Activated CD4-positive, alpha-beta T cell treated with anti-CD3 and anti-CD28 coated beads, Interleukin-2, Interleukin-4, amounts not matched to agents 100 ng/mL and 50 ng/mL, durations not matched to agents 16 hours and 8 hours (primary cell): ENCODE results near the gene EPS8L2.
A peak's percentile ranks its signal among the peaks of the same experiment; 100 is the strongest.
"Not testable (repeated sequence)": the region's sequence is repeated elsewhere in the genome, so short reads cannot be mapped to it uniquely, and the experiment has no call there.

ENCODE experiments used
- DNase-seq: peaks from one replicate; pipeline ENCODE4 v3.0.0-alpha.2; 2020; ENCODE audit warnings: low spot score

EPS8L2 gene

DNA sequence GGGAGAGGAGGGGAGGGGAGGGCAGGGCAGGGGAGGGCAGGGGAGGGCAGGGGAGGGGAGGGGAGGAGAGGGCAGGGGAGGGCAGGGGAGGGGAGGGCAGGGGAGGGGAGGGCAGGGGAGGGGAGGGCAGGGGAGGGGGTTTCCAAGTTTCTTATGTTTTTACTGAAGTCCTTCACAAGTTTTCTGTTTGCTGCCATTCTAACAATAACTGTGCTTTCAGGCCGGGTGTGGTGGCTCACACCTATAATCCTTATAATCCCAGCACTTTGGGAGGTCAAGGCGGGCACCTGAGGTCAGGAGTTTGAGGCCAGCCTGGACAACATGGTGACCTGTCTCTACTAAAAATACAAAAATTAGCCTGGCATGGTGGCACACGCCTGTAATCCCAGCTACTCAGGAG is 15.8 kb upstream of the EPS8L2 start:
- not testable (repeated sequence) for DNase-seq

DNA sequence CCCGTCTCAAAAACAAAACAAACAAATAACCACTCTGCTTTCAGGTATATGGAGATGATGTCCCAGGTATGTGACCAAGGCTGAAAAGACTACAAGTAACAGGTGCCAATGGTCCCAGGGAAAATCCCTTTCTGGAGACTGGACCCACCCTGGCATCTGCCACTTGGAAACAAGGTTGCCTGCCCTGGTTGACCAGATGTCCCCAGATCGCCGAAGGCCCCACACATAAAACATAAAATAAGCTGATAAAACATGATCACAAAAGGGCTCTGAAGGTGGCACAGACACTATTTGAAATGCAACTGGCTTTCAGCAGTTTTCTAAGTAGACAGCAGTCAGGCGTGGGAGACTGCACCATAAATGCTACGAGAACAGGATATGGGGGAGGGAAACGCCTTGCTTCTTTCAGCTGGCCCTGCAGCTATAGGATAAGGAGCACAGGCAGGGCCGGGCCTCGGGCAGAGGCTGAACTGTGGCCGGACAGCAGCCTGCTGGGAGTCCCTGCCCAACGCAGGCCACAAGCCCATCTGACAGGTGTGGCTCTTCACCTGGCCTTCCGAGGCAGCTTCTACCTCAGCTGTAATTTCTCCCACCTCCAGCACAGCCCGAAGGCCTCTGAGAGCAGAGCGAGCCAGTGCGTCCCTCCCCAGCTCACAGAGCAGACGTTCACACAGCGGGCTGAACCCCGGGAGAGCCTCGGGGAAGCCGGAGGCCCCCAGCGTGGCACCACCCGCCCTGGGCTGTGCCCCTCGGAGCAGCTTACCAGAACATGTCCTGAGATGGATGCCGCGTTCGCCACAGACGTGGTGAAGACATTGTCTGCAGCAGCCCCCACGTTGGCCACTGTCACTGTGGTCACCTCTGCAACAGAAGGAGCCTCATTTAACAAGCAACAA is 15.0 kb upstream of the EPS8L2 start:
- no peak for DNase-seq

DNA sequence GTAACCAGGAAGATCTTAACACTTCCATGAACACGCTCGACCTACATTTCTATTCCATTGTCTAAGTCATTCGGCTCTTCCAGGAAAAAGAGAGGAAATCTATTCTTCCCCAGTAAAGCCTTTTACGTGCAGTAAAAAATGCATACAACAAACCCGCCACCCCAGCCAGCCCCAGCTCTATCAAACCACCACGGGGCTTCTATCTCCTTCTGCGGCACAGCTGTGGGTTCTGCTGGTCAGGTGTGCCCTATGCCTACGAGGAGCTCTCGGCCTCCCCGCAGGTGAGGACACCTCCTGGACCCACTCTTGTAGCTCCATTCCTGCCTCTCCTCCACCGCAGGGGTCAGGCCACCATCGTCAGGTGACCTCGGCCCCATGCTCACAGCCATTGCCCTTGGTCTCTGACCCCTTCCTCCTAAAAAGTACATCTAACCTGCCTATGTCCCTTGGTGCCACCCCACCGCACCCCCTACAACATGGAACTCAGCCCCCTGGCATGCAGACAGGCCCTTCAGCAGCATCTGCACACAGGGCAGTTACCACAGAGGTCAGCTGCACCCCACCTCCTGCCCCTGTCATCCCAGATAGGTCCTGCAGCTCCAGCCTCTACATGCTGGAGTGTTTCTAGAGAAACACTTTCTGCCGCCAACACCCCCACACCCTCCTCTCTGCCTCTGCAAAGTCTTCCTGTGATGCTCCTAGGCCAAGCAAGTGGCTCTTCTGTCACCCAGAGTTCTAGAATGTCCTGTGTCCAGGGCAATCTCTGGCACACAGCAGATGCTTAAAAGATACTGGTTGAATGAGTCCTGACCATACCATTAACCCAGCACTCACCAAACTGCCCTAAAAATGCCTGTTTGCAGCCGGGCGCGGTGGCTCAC is 14.1 kb upstream of the EPS8L2 start:
- no peak for DNase-seq

DNA sequence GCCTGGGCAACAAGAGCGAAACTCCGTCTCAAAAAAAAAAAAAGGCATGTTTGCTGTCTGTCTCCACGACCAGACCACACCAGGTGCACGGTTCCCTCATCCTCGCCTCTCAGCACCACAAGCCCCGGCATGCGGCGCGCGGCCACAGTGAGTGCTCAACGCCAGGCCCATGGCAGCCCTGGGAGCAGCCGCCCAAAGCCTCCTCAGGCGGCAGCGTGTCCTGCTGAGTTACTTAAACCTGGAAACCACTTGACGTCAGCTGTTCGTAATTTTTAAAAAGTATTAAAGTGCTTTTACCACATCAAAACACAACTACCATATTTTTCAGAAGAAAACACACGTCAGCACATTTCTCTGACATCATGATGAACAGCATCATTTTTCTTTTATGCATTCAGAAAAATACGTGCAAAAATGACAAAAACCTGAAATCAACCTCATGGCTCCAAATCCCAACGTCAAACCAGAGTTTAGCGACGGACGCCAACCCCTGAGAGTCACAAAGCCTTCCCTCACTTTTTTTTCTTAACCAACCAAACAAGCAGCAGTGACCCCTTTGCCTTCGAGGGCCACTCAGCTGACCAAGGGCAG is 13.1 kb upstream of the EPS8L2 start:
- DNase-seq, result no peak

DNA sequence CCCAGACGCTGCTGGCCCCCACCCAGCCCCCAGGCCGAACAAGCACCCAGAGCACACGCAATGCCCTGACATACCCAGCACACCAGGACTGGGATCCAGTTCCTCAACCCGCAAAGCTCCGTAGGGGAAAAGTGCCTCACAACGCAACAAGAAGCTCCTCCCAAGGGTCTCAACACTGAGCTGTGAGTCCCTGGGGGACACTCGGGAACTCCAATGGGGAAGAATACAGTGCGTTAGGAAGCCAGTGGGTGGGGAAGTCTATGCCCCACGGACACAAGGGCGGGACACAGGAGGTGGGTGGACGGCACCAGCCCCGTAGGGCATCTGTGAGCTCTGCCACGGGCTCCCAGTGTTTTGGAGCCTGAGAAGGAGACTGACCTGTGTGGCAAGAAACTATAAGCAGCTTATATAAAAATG is 12.6 kb upstream of the EPS8L2 start:
- DNase-seq, result no peak

DNA sequence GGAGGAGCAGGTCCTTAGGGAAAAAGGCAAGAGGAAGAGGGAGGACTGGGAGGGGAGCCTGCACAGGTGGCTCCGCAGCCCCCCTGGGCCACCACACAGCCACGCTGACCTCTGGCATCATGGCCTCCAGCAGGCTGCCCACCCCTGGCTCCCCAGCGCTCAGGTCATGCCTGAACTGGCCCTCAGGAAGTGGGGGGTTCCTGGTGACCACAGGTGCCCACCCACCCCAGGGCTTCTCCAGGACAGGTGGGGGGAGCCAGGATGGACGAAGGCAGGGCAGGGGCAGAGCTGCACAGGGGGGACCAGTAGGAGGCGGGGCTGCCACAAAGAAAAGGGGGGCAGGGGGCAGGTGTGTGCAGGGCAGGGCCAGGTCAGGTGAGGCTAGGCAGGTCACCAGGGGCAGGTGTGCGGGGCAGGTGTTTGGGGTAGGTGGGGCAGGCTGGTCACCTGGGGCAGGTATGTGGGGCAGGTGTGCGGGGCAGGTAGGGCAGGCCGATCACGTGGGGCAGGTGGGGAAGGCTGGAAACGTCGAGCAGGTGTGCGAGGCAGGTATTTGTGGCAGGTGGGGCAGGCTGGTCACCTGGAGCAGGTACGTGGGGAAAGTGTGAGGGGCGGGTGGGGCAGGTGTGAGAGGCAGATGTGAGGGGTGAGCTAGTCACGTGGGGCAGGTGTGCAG is 12.0 kb upstream of the EPS8L2 start:
- DNase-seq, result no peak

DNA sequence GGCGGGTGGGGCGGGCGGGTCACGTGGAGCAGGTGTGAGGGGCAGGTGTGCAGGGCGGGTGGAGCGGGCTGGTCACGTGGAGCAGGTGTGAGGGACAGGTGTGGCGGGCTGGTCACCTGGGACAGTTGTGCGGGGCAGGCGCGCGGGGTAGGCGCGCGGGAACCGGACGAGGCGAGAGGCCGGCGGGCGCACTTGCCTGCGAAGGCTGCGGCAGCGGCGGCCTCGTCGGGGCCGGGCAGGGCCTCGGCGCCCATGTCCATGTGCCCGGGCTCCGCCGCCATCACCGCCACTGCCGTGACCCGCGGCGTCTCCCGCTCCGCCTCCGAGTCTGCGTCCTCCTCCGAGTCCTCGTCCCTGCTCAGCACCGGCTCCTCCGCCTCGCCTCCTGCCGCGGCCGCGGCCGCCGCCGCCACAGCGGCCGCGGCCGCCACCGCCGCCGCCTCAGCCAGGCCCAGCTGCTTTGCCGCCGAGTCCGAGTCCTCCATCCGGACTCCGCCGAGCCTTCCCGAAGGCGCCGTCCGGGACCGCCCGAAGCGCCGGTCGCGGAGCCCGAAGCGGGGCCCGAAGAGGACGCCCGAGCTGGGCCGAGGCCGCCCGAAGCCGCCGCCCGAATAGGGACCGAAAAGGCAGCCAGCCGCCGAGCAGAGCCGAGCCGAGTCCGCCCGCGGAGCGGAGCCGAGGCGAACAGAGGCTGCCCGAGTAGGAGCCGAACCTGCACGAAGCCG is 11.3 kb upstream of the EPS8L2 start, which contains the start of gene DEAF1:
TSS of gene DEAF1 (minus strand) at position 660 of the 725 bp plus-strand sequence. CDS start at position 485, 175 bp downstream.
- peak; percentile 100 for DNase-seq

DNA sequence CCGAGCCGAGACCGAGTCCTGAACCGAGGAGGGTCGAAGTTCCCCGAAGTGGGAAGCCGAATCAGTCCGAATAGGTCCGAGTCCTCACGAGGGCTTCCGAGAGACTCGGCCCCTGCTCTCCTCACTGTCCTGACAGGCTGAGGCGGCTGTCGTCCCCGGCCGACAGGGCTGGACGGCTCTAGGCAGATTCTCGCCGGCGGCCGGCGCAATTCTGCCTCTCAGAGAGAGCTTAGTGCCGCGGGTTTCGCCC is 10.8 kb upstream of the EPS8L2 start:
- no peak for DNase-seq

DNA sequence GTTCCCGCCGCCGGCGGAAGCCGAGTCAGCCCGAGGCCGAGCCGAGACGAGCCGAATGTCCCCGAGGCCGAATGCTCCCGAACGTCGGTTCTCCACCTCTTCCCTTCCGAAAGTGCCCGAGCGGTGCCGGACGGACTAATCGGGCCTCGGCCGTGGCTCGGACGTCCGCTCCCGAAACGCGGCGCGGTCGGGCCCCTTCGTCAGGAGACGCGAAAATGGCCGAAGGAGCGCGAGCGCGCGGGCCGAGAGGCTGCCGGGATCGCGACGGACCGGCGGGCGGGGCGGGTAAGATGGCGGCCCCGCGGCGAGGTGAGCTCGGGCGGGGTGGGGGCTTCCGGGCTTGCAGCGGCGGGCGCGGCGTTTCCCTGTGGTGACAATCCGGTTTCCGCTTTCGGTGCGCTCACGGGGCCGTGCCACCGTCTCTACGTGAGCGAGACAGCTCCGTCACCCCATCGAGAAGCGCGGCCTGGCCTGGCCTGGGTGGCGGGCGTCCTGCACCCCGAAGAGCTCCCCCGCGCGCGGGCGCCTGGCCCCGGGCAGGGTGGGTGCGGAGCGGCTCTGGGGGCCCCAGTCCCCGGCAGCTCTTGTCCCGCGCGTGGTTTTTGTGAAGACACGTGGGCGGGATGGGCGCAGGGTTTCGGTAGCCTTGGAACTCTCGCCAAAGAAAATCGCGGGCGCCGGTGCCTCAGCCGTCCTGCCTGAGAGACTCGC is 10.3 kb upstream of the EPS8L2 start, which contains the start of gene TMEM80:
TSS of gene TMEM80 (plus strand) at position 279 of the 711 bp plus-strand sequence. CDS start at position 291, 12 bp downstream.
- DNase-seq, result peak; percentile 99

DNA sequence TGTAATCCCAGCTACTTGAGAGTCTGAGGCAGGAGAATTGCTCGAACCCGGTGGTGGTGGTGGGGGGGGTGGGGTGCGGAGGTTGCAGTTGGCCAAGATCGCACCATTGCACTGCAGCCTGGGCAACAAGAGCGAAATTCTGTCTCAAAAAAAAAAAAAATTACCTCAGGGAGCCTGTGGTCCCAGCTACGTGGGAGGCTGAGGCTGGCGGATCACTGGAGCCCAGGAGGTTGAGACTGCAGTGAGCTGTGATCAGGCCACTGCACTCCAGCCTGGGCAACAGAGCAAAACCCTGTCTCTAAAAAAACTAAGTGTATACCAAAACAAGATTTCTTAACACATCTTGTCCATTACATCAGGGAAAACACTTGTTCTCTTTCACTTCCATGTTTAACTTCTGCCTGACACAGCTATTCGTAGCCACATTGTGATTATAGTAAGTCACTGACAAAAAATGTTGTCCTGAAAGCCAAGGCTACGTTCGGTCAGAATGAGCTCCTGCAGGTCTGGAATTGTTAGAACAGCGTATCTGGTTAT is 9.0 kb upstream of the EPS8L2 start:
- DNase-seq, result no peak

DNA sequence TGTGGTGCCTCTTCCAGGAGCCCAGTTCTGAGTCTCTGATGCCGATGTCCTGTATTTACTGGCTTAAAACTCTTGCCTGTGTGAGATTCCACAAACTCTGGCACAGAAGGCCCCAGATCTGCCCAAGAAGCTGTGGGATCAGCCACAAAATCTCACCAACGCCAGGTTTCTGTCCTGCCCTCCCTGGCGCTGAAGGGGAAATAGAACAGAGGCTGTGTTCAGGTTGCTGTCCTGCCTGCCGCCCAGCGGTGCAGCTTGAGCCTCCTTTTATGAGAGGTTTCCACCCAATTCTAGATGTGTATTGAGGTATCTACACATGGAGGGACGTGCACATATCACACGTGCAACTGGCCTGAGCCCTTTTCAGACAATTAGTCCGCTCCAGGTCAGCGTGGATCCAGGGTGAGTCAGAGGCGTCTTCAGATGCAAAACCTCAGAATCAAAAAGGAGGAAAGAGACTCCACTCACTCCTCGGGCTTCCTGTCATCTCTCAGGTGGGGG is 8.2 kb upstream of the EPS8L2 start:
- DNase-seq, result no peak

DNA sequence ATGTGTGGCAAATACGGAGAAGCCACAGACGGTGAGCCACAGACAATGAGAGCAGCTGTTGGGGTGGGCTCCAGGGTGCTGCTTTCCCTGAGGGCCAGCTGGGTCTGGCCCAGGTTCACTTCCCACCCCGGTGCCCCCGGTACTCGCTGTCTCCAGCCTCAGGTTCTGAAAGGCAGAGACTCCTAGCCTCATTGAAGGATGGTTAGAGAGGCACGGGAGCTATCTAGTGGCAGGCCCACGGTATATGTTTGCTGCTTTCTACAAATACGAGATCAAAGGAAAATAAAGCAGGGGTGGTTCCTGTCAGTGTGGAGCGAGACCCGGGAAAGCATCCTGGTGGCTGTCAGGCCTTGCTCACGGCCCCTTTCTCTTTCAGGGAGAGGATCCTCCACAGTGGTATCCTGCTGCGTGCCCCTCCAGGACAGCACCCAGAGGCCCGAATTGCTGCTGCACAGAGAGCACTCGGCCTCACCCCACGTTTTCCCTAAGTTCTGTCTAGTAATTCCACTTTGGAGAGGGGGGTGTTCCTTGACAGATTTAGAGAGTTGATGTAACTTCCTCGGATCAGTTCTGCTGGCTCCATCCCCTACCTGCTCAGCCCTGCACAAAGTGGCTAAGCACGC is 7.4 kb upstream of the EPS8L2 start:
- DNase-seq, result no peak

DNA sequence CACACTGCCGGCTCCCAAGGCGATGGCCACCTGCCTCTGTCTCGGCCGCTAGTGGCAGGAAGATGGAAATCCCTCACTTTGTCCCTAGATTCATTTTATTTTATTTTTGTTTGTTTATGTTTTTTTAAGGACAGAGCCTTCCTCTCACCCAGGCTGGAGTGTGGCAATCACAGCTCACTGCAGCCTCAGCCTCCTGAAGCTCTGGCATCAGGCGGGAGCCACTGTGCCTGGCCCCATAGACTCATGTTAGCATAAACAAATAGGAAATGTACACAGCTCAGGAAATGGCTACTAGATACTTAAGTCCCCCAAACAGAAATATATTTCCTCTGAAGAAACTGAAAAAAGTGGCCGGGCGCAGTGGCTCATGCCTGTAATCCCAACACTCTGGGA is 6.9 kb upstream of the EPS8L2 start:
- DNase-seq, result no peak

DNA sequence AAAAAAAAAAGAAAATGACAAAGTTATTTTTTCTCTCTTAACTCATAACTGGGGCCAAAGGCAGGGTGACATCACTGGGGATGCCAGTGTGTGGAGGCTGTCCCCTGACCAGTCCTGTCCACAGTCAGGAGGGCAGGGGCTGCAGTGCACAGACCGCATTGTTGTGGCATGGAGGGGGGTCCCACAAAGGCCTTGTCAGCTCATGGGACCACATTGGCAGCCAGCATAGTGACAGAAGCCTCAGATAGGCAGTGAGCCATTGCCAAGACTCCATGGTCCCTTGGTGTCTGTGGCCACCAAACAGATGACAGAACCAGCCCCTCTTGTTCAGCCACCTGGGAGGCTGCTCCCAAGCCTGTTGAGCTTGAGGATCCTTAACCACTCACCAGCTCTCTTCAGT is 6.3 kb upstream of the EPS8L2 start:
- no peak for DNase-seq

DNA sequence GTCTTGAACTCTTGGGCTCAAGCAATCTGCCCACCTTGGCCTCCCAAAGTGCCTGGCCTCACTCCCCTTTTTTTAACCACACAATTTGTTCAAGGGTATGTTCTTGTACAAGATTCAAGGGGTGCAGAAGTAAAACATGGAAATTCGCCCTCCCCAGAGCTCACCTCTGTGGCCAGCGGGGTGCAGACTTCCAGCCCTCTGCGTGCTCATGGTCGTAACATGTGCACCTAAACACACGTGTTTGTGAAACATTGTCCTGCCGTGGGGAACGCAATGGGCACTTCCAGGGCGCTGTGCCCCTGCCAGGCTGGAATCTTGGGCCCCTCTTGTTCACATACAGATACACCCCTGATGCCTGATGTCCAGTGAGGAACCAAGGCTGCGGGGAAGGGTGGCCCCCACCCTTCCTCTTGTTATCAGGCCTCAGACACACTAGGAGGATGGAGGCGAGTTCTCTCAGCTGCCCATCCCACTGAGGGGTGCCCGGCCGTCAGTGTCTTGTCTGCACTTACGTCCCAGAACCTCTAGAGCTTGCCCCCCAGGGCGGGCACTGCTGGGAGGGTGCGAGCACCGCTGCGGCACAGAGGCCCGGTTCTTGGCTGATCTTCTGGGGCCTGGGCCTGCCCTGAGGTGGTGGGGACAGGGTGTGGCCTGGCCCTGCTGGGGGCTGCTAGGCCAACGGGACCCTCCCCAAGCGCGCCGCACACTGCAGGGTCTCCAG is 4.1 kb upstream of the EPS8L2 start:
- no peak for DNase-seq

DNA sequence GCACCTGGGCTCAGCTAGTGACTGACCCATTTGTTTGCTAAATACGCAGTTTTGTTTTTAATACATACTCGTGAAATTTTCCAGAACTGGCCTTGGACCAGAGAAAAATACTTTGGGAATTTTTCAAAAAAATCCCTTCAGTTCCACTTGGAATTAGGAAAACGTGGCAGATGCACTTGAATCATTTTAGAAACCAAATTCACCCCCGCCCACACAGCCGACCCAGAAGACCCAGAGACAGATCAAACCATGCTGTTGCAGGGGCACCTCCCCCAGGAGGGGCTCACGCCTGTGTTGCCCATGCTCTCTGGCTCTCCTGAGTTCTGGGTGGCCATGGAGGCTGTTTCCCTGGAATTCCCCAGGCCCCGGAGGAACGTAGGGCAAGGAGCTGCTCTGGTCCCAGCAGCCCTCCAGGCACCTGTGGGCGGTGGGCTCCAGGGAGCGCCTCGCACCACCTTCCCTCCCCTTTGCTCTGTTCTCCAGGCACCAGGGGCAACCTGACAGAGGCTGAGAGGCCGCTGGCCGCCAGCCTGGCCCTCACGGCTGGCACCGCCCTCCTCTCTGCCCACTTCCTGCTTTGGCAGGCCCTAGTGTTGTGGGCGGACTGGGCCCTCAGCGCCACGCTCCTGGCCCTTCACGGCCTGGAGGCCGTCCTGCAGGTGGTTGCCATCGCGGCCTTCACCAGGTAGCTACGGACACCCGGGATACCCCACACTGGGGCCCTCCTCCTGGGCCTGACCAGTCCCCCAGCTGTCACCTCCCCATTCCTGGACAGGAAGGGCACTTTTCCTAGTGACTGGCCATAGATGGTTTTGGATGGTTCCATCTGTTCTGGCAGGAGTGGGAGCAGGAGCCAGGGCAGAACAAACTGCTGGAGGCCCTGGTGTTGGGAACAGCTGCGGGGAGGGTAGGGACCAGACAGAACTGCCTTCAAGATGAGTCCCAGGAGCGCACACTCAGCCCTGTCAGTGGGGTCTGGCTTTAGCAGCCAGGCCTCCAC is 3.3 kb upstream of the EPS8L2 start:
- no peak for DNase-seq

DNA sequence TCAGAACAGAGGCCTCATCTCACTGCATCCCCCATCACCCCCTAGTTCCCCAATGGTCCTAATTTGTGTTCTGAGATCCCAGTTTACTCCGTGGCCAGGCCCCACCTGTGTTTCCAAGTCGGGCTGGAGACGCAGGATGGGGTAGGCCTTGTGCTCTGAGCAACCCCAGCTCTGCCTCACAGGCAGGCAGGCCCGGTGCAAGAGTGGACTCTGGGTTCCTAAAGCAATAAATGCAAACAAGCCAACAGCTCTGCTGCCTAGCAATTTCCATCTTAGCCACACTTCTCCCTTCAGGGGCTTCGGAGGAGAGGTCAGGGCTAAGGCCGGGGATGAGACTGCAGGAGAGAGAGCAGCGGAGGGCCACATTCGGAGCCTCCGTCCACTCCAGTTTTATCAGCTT is 2.5 kb upstream of the EPS8L2 start:
- no peak for DNase-seq

DNA sequence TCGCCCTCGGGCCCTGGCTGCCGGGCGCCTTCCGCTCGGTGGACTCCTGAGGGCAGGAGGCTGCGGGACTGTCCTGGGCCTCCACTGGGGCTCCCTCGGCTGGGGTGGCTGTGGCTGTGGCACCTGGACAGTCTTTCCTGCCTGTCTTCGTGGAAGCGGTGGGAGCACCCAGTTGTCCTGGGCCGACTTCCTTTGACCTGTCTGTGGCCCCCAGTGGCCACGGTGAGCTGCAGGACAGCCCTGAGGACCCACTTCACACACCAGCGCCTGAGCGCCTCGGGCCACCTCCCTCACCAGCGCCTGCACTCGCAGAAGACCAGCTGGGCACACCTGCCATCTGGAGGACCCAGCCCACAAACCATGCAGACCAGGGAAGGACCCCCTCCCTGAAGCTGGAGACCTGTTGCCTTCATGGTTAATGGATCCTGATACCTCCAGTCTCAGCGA is 1.8 kb upstream of the EPS8L2 start:
- DNase-seq, result no peak
